ENCODE data around the gene SYCP2L. TPM values are rescaled to one million over a fixed set of nuclear protein-coding genes. Genes with fewer than 3 reads are reported as not detected.

Gene SYCP2L
- total RNA-seq, 1 experiment from 2014 or later = 4.9 TPM

GRCh38 chr6:10894958-10895357, 8.1 kb downstream of the SYCP2L start:
- Histone ChIP-seq H3K27ac (ENCODE audit: low read depth, low read length) (no peak overlapping the region), H3K4me1 (ENCODE audit: control insufficient read depth in 1 of 2, insufficient read depth in 2 of 2, low read length in 2 of 2) (no peaks in the 10 kb centered on the region), H4K20me1 (ENCODE audit: insufficient read depth) (no peaks in the 10 kb centered on the region), H2AFZ (ENCODE audit: low read depth, low read length, poor library complexity, severe bottlenecking) (no peak overlapping the region), H3K4me2 (ENCODE audit: low read length) (no peak overlapping the region), H3K79me2 (ENCODE audit: insufficient read depth, low read length) (no peaks in the 10 kb centered on the region), H3K9ac (ENCODE audit: low read length) (no peak overlapping the region), H3K36me3 (ENCODE audit: control insufficient read depth in 1 of 2, insufficient read depth in 2 of 2, low read length in 2 of 2) (no peaks in the 10 kb centered on the region), H3K27me3 (ENCODE audit: insufficient read depth, low read length) (no peaks in the 10 kb centered on the region), H3K4me3 (replicated peaks in 1 of 2; ENCODE audit: low read depth in 1 of 2, low read length in 2 of 2) (no peak overlapping the region), H3K9me3 (ENCODE audit: control insufficient read depth in 1 of 2, insufficient read depth in 1 of 2, low read depth in 1 of 2, low read length in 2 of 2) (no peaks in the 10 kb centered on the region), H3K9me2 (ENCODE audit: insufficient read depth) (no peaks in the 10 kb centered on the region)
- ATAC-seq (no peak), DNase-seq (ENCODE audit: low read depth, low spot score) (no peak)
- RAD21 ChIA-PET (ENCODE audit: low non-redundant PET in 1 of 2, low total read pairs in 2 of 2, uncharacterized antibody in 2 of 2, unreplicated experiment in 2 of 2) = no interaction called here
- TF ChIP-seq SIN3A (IDR thresholded peaks at IDR 0.05; ENCODE audit: low read depth) = no peak
- TF ChIP-seq ZNF274 (IDR thresholded peaks at IDR 0.05; ENCODE audit: low read depth, low read length) = no peak
- TF ChIP-seq RAD21 (IDR thresholded peaks at IDR 0.05; ENCODE audit: low read depth) = no peak
- no peak for TF ChIP-seq MAX (IDR thresholded peaks at IDR 0.05)
- TF ChIP-seq ZFX (IDR thresholded peaks at IDR 0.05) = no peak
- TF ChIP-seq EZH2 (IDR thresholded peaks at IDR 0.05) = no peak
- TF ChIP-seq CTCF (IDR thresholded peaks at IDR 0.05 in 2 of 3, conservative IDR thresholded peaks at IDR 0.05 in 1 of 3; ENCODE audit: borderline replicate concordance in 1 of 3, insufficient read depth in 1 of 3, low read depth in 2 of 3, low read length in 2 of 3) = no peak
- no peak for TF ChIP-seq ELF1 (IDR thresholded peaks at IDR 0.05; ENCODE audit: borderline replicate concordance, low read depth)
- no peak for TF ChIP-seq SP1 (IDR thresholded peaks at IDR 0.05; ENCODE audit: low read depth)
- BruUV-seq (replicated peaks) = no TSS peak
- CTCF ChIA-PET = no interaction called here
- POLR2A ChIA-PET = no interaction called here
- intact Hi-C loops (cut with micrococcal nuclease) = no loop called here

- RAD21 ChIA-PET (ENCODE audit: low non-redundant PET in 1 of 2, low total read pairs in 2 of 2, uncharacterized antibody in 2 of 2, unreplicated experiment in 2 of 2) = no interaction called here
- CTCF ChIA-PET = no interaction called here
- no peak overlapping the region for H3K4me3 ChIP-seq (replicated peaks in 1 of 2; ENCODE audit: low read depth in 1 of 2, low read length in 2 of 2)
- no peaks in the 10 kb centered on the region for H3K27me3 ChIP-seq (ENCODE audit: insufficient read depth, low read length)
- TF ChIP-seq CTCF (IDR thresholded peaks at IDR 0.05 in 2 of 3, conservative IDR thresholded peaks at IDR 0.05 in 1 of 3; ENCODE audit: borderline replicate concordance in 1 of 3, insufficient read depth in 1 of 3, low read depth in 2 of 3, low read length in 2 of 3) (no peak), TCF7L2 (IDR thresholded peaks at IDR 0.05; ENCODE audit: borderline replicate concordance, extremely low read depth, insufficient read depth, insufficient read length) (no peak), MAX (IDR thresholded peaks at IDR 0.05) (no peak), POLR2AphosphoS5 (IDR thresholded peaks at IDR 0.05; ENCODE audit: low read depth, low read length) (no peak), SIN3A (IDR thresholded peaks at IDR 0.05; ENCODE audit: low read depth) (no peak), EZH2phosphoT487 (IDR thresholded peaks at IDR 0.05; ENCODE audit: borderline replicate concordance) (no peak), FOSL1 (IDR thresholded peaks at IDR 0.05; ENCODE audit: low read depth) (no peak), SP1 (IDR thresholded peaks at IDR 0.05; ENCODE audit: low read depth) (no peak), EGR1 (IDR thresholded peaks at IDR 0.05; ENCODE audit: low read depth) (no peak)
- intact Hi-C loops (cut with micrococcal nuclease) = no loop called here
- H3K27ac ChIP-seq (ENCODE audit: low read depth, low read length) = no peak overlapping the region
- no peaks in the 10 kb centered on the region for H3K4me1 ChIP-seq (ENCODE audit: control insufficient read depth in 1 of 2, insufficient read depth in 2 of 2, low read length in 2 of 2)
- no peak overlapping the region for H2AFZ ChIP-seq (ENCODE audit: low read depth, low read length, poor library complexity, severe bottlenecking)
- DNase-seq (ENCODE audit: low read depth, low spot score) (no peak), ATAC-seq (no peak)
- H3K9me3 ChIP-seq (ENCODE audit: control insufficient read depth in 1 of 2, insufficient read depth in 1 of 2, low read depth in 1 of 2, low read length in 2 of 2) = no peaks in the 10 kb centered on the region
- no peaks in the 10 kb centered on the region for H3K9me2 ChIP-seq (ENCODE audit: insufficient read depth)
- no peaks in the 10 kb centered on the region for H3K79me2 ChIP-seq (ENCODE audit: insufficient read depth, low read length)
- POLR2A ChIA-PET = no interaction called here
- no peaks in the 10 kb centered on the region for H3K36me3 ChIP-seq (ENCODE audit: control insufficient read depth in 1 of 2, insufficient read depth in 2 of 2, low read length in 2 of 2)
- no peak overlapping the region for H3K9ac ChIP-seq (ENCODE audit: low read length)
- H4K20me1 ChIP-seq (ENCODE audit: insufficient read depth) = no peaks in the 10 kb centered on the region
- no TSS peak for BruUV-seq (replicated peaks)
- no peak overlapping the region for H3K4me2 ChIP-seq (ENCODE audit: low read length)
Observed at GRCh38 chr6:10896691-10897090, 9.8 kb downstream of the SYCP2L start.
